ENCODE data around the gene GPR68. TPM values are rescaled to one million over a fixed set of nuclear protein-coding genes. Genes with fewer than 3 reads are reported as not detected.
A peak's percentile ranks its signal among the peaks of the same experiment; 100 is the strongest.
"Not testable (repeated sequence)": the region's sequence is repeated elsewhere in the genome, so short reads cannot be mapped to it uniquely, and the experiment has no call there.

Gene GPR68
- total RNA-seq, 2 donors from 2014 or later: 36.8 to 44.8 TPM

DNA sequence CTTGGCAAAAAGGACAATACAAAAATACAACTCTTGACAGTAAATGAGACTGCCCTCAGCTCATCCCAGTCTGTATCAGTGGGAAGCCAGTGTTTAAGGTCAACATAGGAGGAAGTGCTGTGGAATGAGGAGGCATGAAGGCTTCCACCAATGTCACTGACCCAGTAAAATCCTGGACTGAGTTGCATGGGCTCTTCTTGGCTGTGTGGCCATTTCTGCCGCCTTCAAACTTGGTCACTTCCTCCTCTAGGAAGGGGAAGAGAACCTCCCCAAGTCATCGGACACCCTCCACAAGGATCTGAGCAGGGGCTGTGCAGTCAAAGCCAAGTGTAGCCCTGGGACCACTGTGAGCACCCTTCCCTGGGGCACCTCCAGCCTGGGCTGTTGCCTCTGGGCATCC is 11.9 kb downstream of the GPR68 start:
- ATAC-seq (replicated peaks): no peak
- Mint-ChIP-seq H3K4me3 (peak overlapping the region; percentile 82), H3K36me3 (ENCODE audit: low read depth) (peaks cover 70% of the 10 kb centered on the region), H3K9me3 (peaks cover 4% of the 10 kb centered on the region), H3K27ac (peak overlapping the region; percentile 96), H3K27me3 (no peaks in the 10 kb centered on the region), H3K4me1 (peaks cover 49% of the 10 kb centered on the region)

DNA sequence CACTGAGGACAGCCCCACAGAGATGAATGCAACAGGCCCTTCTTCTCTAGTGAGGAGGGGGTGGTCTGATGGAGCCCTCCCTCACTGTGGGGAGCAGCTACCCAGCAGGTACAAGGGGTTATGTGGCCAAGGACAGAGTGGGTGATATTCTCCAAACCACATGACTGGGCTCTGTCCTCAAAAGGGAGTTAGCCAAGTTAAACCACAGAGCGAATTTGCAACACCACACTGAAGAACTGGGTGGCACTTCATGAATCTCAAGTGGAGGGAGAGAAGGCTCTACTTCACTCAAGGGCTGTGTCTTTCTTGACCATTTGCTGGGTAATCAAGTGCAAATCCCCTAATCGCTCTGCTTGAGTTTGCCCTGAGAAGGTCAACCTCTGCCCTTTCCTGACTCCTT is 12.5 kb downstream of the GPR68 start:
- peaks cover 53% of the 10 kb centered on the region for H3K4me1 Mint-ChIP-seq
- ATAC-seq (replicated peaks): no peak
- no peaks in the 10 kb centered on the region for H3K27me3 Mint-ChIP-seq
- H3K4me3 Mint-ChIP-seq: peak overlapping the region; percentile 82
- H3K9me3 Mint-ChIP-seq: peaks cover 4% of the 10 kb centered on the region
- H3K27ac Mint-ChIP-seq: peak overlapping the region; percentile 96
- peaks cover 68% of the 10 kb centered on the region for H3K36me3 Mint-ChIP-seq (ENCODE audit: low read depth)

DNA sequence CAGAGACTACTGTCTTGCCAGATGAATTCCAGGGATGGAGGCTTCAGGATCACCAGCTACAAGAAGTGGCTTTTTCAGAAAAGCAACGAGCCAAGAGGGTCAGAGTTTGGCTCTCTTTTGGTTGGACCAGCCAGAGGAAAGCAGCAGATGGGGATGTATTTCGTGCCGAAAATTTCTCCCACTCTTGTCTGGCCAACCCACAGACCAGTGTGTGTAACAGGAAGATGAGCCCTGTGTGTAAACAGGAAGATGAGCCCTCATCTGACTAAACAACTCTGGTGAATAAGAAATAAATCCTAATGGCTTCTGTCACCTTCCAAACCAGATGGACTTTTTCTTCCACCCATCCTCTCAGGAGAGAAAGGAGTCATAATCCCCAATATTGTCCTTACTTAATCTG is 13.1 kb downstream of the GPR68 start:
- no peak for ATAC-seq (replicated peaks)
- peak overlapping the region; percentile 82 for H3K4me3 Mint-ChIP-seq
- H3K9me3 Mint-ChIP-seq: peaks cover 4% of the 10 kb centered on the region
- peaks cover 59% of the 10 kb centered on the region for H3K4me1 Mint-ChIP-seq
- H3K27me3 Mint-ChIP-seq: no peaks in the 10 kb centered on the region
- H3K27ac Mint-ChIP-seq: peak overlapping the region; percentile 96
- peaks cover 69% of the 10 kb centered on the region for H3K36me3 Mint-ChIP-seq (ENCODE audit: low read depth)

DNA sequence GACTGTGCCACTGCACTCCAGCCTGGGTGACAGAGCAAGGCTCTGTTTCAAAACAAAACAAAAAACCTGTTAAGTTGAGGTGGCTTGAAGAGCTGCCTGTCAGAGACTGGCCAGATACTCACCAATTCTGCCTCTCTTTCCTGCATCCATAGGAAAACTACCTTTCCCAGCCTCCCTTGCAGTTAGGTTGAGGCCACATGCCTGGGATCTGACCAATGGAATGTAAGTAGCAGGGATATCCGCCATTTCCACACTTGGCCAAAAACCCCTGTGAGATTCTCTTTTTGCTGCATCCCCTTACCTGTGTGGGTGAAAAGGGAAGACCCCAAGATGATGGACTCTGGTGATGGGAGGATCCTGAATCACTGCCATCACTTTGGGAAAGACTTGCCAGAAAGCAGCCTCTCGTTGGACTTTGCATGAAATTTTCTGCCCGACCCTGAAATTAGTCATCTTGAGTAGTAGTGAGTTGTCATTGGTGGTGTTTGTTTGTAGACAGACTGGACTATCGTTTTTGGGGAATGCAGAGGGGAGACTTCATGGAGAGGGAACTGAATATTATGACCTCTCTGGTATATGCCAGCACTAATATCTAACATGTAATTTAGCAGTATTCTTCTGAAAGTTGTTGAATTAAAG is 14.0 kb downstream of the GPR68 start:
- ATAC-seq (replicated peaks): no peak

DNA sequence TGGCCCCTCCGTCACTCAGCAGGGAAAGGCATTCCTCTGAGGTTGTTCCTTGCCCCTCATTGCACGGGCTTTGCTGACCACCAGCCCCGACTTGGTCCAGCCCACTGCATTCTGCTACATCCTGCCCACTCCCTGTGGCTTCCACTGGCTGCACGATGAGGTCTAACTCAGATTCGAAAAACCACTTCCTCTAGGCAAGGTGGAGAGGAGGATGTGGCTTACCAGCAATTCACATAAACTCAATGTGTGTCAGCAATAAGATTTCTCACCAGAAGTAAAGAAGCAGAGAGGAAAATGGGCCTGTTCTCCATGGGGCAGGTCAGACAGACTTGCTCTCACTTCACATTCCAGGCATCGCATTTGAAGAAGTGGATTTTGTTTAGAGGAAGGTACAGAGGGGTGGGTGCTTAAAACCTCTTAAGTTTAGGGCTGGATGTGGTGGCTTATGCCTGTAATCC is 14.7 kb downstream of the GPR68 start:
- no peaks in the 10 kb centered on the region for H3K27me3 Mint-ChIP-seq
- peak overlapping the region; percentile 82 for H3K4me3 Mint-ChIP-seq
- H3K36me3 Mint-ChIP-seq (ENCODE audit: low read depth): peaks cover 67% of the 10 kb centered on the region
- ATAC-seq (replicated peaks): peak; percentile 37
- H3K4me1 Mint-ChIP-seq: peaks cover 74% of the 10 kb centered on the region
- peaks cover 4% of the 10 kb centered on the region for H3K9me3 Mint-ChIP-seq
- H3K27ac Mint-ChIP-seq: peak overlapping the region; percentile 96

More for the DNA sequence above, 14.0 kb downstream of the GPR68 start:
- peaks cover 4% of the 10 kb centered on the region for H3K9me3 Mint-ChIP-seq
- no peaks in the 10 kb centered on the region for H3K27me3 Mint-ChIP-seq
- peak overlapping the region; percentile 82 for H3K4me3 Mint-ChIP-seq
- peaks cover 68% of the 10 kb centered on the region for H3K4me1 Mint-ChIP-seq
- peak overlapping the region; percentile 96 for H3K27ac Mint-ChIP-seq
- H3K36me3 Mint-ChIP-seq (ENCODE audit: low read depth): peaks cover 67% of the 10 kb centered on the region

DNA sequence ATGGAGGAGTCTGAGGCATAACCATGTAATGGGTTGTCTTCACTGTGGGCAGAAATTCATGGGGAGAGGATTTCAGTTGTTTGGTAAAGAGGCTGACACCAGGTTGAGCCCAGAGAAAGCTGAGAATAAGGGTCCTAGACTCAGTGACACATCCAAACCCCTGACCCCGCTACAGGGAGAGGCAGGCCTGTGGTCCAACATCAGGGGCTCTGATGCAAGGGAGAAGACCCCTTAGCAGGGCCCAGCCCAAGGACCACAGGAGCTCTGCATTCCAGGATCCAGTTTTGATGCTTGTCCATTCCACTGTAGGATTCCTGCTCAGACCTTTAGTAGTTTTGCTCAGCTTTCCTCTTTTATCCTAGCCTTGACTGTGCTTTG is 15.5 kb downstream of the GPR68 start:
- peaks cover 69% of the 10 kb centered on the region for H3K4me1 Mint-ChIP-seq
- peak overlapping the region; percentile 96 for H3K27ac Mint-ChIP-seq
- no peak for ATAC-seq (replicated peaks)
- H3K4me3 Mint-ChIP-seq: peak overlapping the region; percentile 82
- H3K27me3 Mint-ChIP-seq: no peaks in the 10 kb centered on the region
- H3K36me3 Mint-ChIP-seq (ENCODE audit: low read depth): peaks cover 60% of the 10 kb centered on the region
- H3K9me3 Mint-ChIP-seq: peaks cover 4% of the 10 kb centered on the region

DNA sequence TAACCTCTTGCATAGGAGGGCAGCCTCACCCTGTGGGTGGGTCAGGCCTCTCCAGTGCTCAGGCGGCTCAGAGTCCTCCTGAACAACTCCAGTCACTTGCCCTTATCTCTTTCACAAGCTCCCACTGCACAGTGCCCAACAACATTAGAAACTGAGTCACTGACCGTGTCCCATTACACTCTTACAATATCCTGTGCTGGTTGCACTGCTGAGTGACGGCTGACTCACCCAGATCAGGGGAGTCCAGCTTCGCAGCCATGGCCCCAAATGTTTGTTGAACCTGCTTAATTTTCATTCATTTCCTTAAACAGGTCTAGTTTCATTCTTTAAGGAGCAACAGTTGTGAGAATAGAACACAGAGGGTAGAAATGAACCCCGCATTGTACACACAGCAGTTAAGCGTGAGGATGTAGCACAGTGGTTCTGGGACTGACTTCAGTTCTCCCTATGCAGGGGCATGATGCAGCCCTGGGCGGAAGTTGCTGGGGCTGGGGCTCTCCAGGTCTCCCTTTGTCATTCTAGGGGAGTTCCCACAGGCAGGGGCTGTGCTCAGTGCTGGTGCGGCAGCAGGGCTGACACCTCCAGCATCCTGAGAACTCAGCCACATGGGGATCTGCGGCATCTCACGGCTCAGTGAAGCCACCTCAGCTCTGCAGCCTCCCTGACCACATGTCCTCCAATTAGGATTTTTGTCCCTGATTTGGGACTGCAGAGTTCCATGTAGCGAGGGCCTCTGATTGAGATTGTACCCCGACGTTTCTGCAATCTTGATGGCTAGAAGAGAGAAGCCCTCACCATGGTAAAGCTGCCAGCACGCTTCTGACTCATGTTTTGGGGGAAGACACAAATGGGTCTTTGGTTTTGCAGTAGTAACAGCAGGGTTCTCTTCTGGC is 16.1 kb downstream of the GPR68 start:
- peak; percentile 81 for ATAC-seq (replicated peaks)
- Mint-ChIP-seq H3K4me1 (peaks cover 75% of the 10 kb centered on the region), H3K9me3 (peaks cover 6% of the 10 kb centered on the region), H3K36me3 (ENCODE audit: low read depth) (peaks cover 62% of the 10 kb centered on the region), H3K27me3 (no peaks in the 10 kb centered on the region), H3K4me3 (peak overlapping the region; percentile 82), H3K27ac (peak overlapping the region; percentile 96)

DNA sequence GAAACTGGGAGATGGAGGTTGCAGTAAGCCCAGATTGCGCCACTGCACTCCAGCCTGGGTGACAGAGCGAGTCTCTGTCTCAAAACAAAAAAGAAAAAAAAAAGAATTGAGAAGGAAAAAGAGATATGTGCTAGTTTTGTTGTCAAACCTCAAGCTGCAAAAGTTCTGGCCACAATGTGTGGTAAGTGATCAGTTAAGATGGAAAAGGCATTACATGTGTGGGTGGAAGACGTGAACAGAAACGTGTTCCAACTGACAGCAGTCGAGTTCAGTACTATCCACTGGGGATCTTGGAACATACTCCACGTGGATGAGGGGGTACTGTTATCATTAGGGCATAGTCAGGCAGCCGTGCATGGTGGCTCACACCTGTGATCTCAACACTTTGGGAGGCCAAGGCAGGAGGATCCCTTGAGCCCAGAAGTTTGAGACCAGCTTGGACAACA is 17.3 kb downstream of the GPR68 start:
- H3K4me3 Mint-ChIP-seq: peak overlapping the region; percentile 82
- H3K9me3 Mint-ChIP-seq: peaks cover 9% of the 10 kb centered on the region
- peaks cover 64% of the 10 kb centered on the region for H3K36me3 Mint-ChIP-seq (ENCODE audit: low read depth)
- peaks cover 79% of the 10 kb centered on the region for H3K4me1 Mint-ChIP-seq
- H3K27ac Mint-ChIP-seq: peak overlapping the region; percentile 96
- no peaks in the 10 kb centered on the region for H3K27me3 Mint-ChIP-seq
- peak; percentile 3 for ATAC-seq (replicated peaks)

DNA sequence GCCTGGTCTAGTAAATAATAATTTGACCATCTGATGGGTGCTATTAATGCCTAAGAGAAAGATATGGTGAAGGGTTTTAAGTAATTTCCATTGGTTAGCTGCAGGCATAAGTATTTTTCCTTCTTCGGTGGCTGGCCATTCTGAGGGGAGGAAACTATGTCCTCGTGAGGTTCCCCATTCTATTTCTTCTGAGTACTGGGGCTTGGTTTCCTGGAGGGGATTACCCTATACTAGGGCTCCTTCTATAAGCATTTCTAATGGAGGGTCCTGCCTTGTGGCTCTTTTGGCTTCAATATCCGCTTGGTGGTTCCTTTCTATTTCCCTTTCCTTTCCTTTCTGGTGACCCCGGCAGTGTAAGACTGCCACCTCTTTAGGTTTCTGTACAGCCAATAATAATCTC is 18.1 kb downstream of the GPR68 start:
- H3K4me3 Mint-ChIP-seq: peak overlapping the region; percentile 82
- H3K27me3 Mint-ChIP-seq; ATAC-seq (replicated peaks); H3K9me3 Mint-ChIP-seq: not testable (repeated sequence)
- peak overlapping the region; percentile 96 for H3K27ac Mint-ChIP-seq
- H3K4me1 Mint-ChIP-seq: peaks cover 79% of the 10 kb centered on the region
- peaks cover 59% of the 10 kb centered on the region for H3K36me3 Mint-ChIP-seq (ENCODE audit: low read depth)

DNA sequence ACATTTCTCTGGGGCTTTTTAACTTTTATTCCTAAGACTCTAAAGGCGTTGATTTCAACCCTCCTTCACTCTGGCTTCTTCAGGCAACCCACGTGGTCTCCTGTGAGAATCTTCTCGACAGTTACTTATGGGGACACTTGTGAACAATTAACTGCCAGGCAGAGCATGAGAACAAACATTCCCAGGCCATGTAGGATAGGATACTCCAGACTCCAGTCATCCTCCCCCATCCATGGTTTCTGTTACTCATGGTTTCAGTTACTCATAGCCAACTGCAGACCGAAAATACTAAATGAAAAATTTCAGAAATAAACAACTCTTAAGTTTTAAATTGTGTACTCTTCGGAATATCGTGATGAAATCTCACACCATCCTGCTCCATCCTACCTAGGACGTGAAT is 19.5 kb downstream of the GPR68 start:
- no peaks in the 10 kb centered on the region for H3K27me3 Mint-ChIP-seq
- no peak for ATAC-seq (replicated peaks)
- H3K4me1 Mint-ChIP-seq: peaks cover 74% of the 10 kb centered on the region
- peaks cover 57% of the 10 kb centered on the region for H3K36me3 Mint-ChIP-seq (ENCODE audit: low read depth)
- H3K4me3 Mint-ChIP-seq: peak overlapping the region; percentile 82
- peak overlapping the region; percentile 96 for H3K27ac Mint-ChIP-seq
- peaks cover 4% of the 10 kb centered on the region for H3K9me3 Mint-ChIP-seq

DNA sequence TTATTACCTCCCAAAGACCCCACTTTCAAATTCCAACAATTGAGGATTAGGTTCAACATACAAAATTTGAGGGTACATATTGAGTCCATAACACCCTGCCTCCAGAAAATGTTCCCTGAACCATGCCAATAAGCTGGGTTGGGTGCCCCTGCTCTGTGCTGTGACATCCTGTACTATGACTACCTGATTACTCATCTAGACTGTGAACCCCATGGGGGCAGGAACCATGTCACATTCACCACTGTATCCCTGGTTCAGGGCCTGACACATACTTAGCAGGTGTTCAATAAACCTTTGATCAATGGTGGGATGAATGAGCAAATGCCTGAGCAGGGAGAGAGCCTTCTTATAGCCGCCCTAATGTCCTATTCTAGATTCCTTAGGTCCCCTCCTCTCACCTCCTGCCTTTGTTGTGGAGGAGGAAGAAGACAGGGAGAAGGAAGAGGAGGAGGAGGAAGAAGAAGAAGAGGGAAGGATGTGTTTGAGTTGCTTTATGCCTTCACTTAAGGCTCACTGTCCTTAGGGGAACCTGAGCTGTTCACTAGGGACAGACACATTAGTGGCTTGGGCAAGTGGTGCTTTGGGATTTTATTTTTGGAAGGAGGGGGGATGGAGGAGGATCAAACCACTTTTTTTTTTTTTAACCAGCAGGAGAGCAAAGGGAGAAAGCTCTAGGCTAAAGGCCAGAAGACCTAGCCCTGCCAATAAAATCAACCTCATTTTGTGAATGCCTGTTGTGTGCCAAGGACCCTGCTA is 21.3 kb downstream of the GPR68 start:
- peaks cover 57% of the 10 kb centered on the region for H3K4me1 Mint-ChIP-seq
- peak overlapping the region; percentile 69 for H3K4me3 Mint-ChIP-seq
- ATAC-seq (replicated peaks): peak; percentile 91
- H3K9me3 Mint-ChIP-seq: peaks cover 4% of the 10 kb centered on the region
- peak overlapping the region; percentile 87 for H3K27ac Mint-ChIP-seq
- no peaks in the 10 kb centered on the region for H3K27me3 Mint-ChIP-seq
- H3K36me3 Mint-ChIP-seq (ENCODE audit: low read depth): peaks cover 53% of the 10 kb centered on the region

DNA sequence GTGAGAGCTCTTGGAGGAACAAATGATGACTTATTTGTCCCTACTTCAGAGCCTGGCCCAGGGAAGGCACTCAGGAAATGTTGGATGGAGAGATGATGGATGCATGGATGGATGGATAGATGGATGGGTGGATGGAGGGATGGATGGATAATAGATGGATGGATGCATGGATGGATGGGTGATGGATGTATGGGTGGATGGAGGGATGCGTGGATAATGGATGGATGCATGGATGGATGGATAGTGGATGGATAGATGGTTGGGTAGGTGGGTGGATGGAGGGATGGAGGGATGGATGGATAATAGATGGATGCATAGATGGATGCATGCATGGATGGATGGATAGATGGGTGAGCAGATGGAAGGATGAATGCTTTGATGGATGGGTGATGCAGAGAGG is 23.2 kb downstream of the GPR68 start:
- H3K4me1 Mint-ChIP-seq: peaks cover 39% of the 10 kb centered on the region
- H3K9me3 Mint-ChIP-seq: peaks cover 4% of the 10 kb centered on the region
- no peak for ATAC-seq (replicated peaks)
- peaks cover 51% of the 10 kb centered on the region for H3K36me3 Mint-ChIP-seq (ENCODE audit: low read depth)
- H3K27ac Mint-ChIP-seq: peak overlapping the region; percentile 31
- H3K4me3 Mint-ChIP-seq: peak overlapping the region; percentile 17
- no peaks in the 10 kb centered on the region for H3K27me3 Mint-ChIP-seq

DNA sequence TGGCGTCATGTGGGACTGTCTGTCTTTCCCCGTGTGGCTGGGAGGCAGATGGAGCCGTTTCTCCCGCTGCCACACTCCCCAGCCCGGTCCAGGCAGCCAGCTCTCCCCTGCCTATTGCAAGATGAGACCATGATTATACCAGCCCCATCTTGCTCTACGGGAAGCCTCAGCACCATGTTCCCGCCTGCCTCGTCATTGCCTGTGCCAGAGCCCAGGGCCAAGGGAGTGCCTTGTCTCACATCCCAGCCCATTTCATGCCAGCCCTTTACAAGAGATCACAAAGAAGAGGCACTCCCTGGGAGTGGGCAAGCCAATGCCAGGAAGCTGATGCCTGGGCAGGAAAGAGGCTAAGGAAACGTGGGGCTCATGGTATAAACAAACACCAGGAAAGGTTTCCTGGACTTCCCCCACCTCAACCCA is 23.9 kb downstream of the GPR68 start:
- Mint-ChIP-seq H3K4me1 (peaks cover 32% of the 10 kb centered on the region), H3K27ac (peak overlapping the region; percentile 31), H3K4me3 (peak overlapping the region; percentile 17), H3K27me3 (no peaks in the 10 kb centered on the region), H3K36me3 (ENCODE audit: low read depth) (peaks cover 53% of the 10 kb centered on the region), H3K9me3 (peaks cover 4% of the 10 kb centered on the region)
- no peak for ATAC-seq (replicated peaks)

Data from activated T-helper 17 cell treated with anti-CD3 and anti-CD28 coated beads, Interleukin-2, amount 50 U/mL, for 72 hours (primary cell).